Activated CD4-positive, alpha-beta T cell treated with anti-CD3 and anti-CD28 coated beads for 36 hours (primary cell): ENCODE measurements around the gene SYCP2. TPM values are rescaled to one million over a fixed set of nuclear protein-coding genes. Genes with fewer than 3 reads are reported as not detected.

Experiments
- ATAC-seq: fragments of 200-7000 bp; cut with Tn5 transposase; one replicate; pipeline ENCODE4 v1.10.0; 2021; ENCODE audit warnings: mild to moderate bottlenecking, moderate library complexity
- CTCF ChIA-PET: fragments of 350-600 bp; sonication (Branson Sonifier 250); formaldehyde crosslinking; loops from one replicate; lab custom pipeline; 2021; ENCODE audit warnings: antibody characterized with exemption; lab: Charles Lee
- POLR2A ChIA-PET: fragments of 350-600 bp; sonication (Branson Sonifier 250); formaldehyde crosslinking; loops from one replicate; lab custom pipeline; 2021; ENCODE audit warnings: antibody characterized with exemption, inconsistent platforms; lab: Charles Lee
- DNase-seq: peaks from one replicate; pipeline ENCODE4 v3.0.0-alpha.2; 2020
- H3K27ac Mint-ChIP-seq: one replicate; pipeline ENCODE4 v1.8.0; 2021; ENCODE audit warnings: mixed read lengths
- H3K27me3 Mint-ChIP-seq: one replicate; pipeline ENCODE4 v1.8.0; 2021; ENCODE audit warnings: mixed read lengths
- H3K36me3 Mint-ChIP-seq: one replicate; pipeline ENCODE4 v1.8.0; 2021; ENCODE audit warnings: low read depth, mixed read lengths
- H3K4me1 Mint-ChIP-seq: one replicate; pipeline ENCODE4 v1.8.0; 2021; ENCODE audit warnings: mixed read lengths
- H3K4me3 Mint-ChIP-seq: one replicate; pipeline ENCODE4 v1.8.0; 2021; ENCODE audit warnings: mild to moderate bottlenecking, moderate library complexity, mixed read lengths
- H3K9me3 Mint-ChIP-seq: one replicate; pipeline ENCODE4 v1.8.0; 2021; ENCODE audit warnings: low read depth, mixed read lengths
- intact Hi-C, 2 experiments: fragments of 100-400 bp; cut with DNase I in 1 of 2; cut with micrococcal nuclease in 1 of 2; formaldehyde crosslinking; loops; one replicate each; pipeline versions ENCODE4 v1.14.2 to v1.15.1; 2022 to 2024; cut with DNase I, micrococcal nuclease
- total RNA-seq, 2 experiments: library from RNA; stranded (reverse); gene quantifications; one replicate each; pipeline ENCODE4 v1.2.3, GENCODE V29; 2021

Gene SYCP2
- total RNA-seq, 2 experiments from 2014 or later: 1.5 to 2.1 TPM

GRCh38 chr20:59944726-59945125, 11.3 kb upstream of the SYCP2 start:
- H3K27me3 Mint-ChIP-seq: no peaks in the 10 kb centered on the region
- no peaks in the 10 kb centered on the region for H3K9me3 Mint-ChIP-seq
- intact Hi-C loops: loop anchor here in 1 of 2 experiments (5.0 to 10.0 kb wide), 3 partner anchors 260 to 1178 kb away; no protein-coding TSS in a partner anchor
- H3K27ac Mint-ChIP-seq: no peak overlapping the region
- H3K36me3 Mint-ChIP-seq: peaks cover 14% of the 10 kb centered on the region
- no peak overlapping the region for H3K4me3 Mint-ChIP-seq
- ATAC-seq (no peak), DNase-seq (no peak)
- CTCF ChIA-PET: interaction anchor here (0.6 to 6.2 kb wide), 5 partner anchors 9 to 327 kb away, joined by 3 to 48 read pairs (median 5); partner anchors contain the start of gene SYCP2
- POLR2A ChIA-PET: interaction anchor here (0.7 kb wide), 1 partner anchor 141 kb away, joined by 6 read pairs; no protein-coding TSS in a partner anchor
- H3K4me1 Mint-ChIP-seq: peaks cover 41% of the 10 kb centered on the region

- CTCF ChIA-PET: interaction anchor here (0.7 kb wide), 1 partner anchor 13 kb away, joined by 3 read pairs; no protein-coding TSS in a partner anchor
- Mint-ChIP-seq H3K36me3 (peaks cover 21% of the 10 kb centered on the region), H3K4me1 (peaks cover 42% of the 10 kb centered on the region), H3K9me3 (no peaks in the 10 kb centered on the region), H3K27ac (no peak overlapping the region), H3K27me3 (no peaks in the 10 kb centered on the region), H3K4me3 (no peak overlapping the region)
- intact Hi-C loops: loop anchor here in 1 of 2 experiments (5.0 to 10.0 kb wide), 2 partner anchors 263 to 1050 kb away; no protein-coding TSS in a partner anchor
- ATAC-seq: no peak
- POLR2A ChIA-PET: no interaction called here
- no peak for DNase-seq
Measured at GRCh38 chr20:59942245-59942644, 8.8 kb upstream of the SYCP2 start.

- CTCF ChIA-PET: interaction anchor here (0.6 to 1.7 kb wide), 7 partner anchors 8 to 1658 kb away, joined by 3 to 6 read pairs (median 3); no protein-coding TSS in a partner anchor
- Mint-ChIP-seq H3K4me1 (peaks cover 41% of the 10 kb centered on the region), H3K4me3 (peak overlapping the region; percentile 90), H3K9me3 (no peaks in the 10 kb centered on the region), H3K36me3 (peaks cover 21% of the 10 kb centered on the region), H3K27ac (peak overlapping the region; percentile 95), H3K27me3 (no peaks in the 10 kb centered on the region)
- intact Hi-C loops: loop anchor here (1.0 to 10.0 kb wide), 5 partner anchors 7 to 1049 kb away; no protein-coding TSS in a partner anchor
- DNase-seq: no peak
- ATAC-seq: peak; percentile 8
- POLR2A ChIA-PET: interaction anchor here (1.0 kb wide), 1 partner anchor 80 kb away, joined by 6 read pairs; no protein-coding TSS in a partner anchor
Measured at GRCh38 chr20:59940956-59941294, 7.5 kb upstream of the SYCP2 start.

GRCh38 chr20:59940129-59940955, 6.9 kb upstream of the SYCP2 start, which contains the start of the genes FAM217B and PPP1R3D:
Gene FAM217B, plus strand, starts transcription at chr20:59940389. Its CDS starts 3,555 bp downstream, at chr20:59943944.
Gene PPP1R3D, minus strand, starts transcription at chr20:59940305. Its CDS starts 374 bp downstream, at chr20:59939931.
- H3K27ac Mint-ChIP-seq: peak within 1 kb of the TSS; percentile 95
- intact Hi-C loops: loop anchor here (1.0 to 10.0 kb wide), 5 partner anchors 8 to 1048 kb away; no protein-coding TSS in a partner anchor
- no peaks in the 10 kb centered on the region for H3K9me3 Mint-ChIP-seq
- peak within 1 kb of the TSS; percentile 90 for H3K4me3 Mint-ChIP-seq
- no peaks in the 10 kb centered on the region for H3K27me3 Mint-ChIP-seq
- peaks cover 18% of the 10 kb centered on the region for H3K36me3 Mint-ChIP-seq
- H3K4me1 Mint-ChIP-seq: peaks cover 36% of the 10 kb centered on the region
- CTCF ChIA-PET: interaction anchor here (0.5 to 1.7 kb wide), 14 partner anchors 8 to 1657 kb away, joined by 3 to 6 read pairs (median 3); no protein-coding TSS in a partner anchor
- peak; percentile 95 for DNase-seq
- peak; percentile 95 for ATAC-seq
- POLR2A ChIA-PET: interaction anchor here (1.0 kb wide), 1 partner anchor 80 kb away, joined by 6 read pairs; no protein-coding TSS in a partner anchor

GRCh38 chr20:59939879-59940128, 6.4 kb upstream of the SYCP2 start:
- DNase-seq: no peak
- POLR2A ChIA-PET: interaction anchor here (1.0 kb wide), 1 partner anchor 81 kb away, joined by 6 read pairs; no protein-coding TSS in a partner anchor

GRCh38 chr20:59939052-59939878, 5.8 kb upstream of the SYCP2 start:
- ATAC-seq (no peak), DNase-seq (peak; percentile 17)
- H3K27me3 Mint-ChIP-seq: no peaks in the 10 kb centered on the region
- peaks cover 14% of the 10 kb centered on the region for H3K36me3 Mint-ChIP-seq
- H3K27ac Mint-ChIP-seq: no peak overlapping the region
- peaks cover 37% of the 10 kb centered on the region for H3K4me1 Mint-ChIP-seq
- intact Hi-C loops: no loop called here
- POLR2A ChIA-PET: no interaction called here
- CTCF ChIA-PET: interaction anchor here (0.7 to 1.7 kb wide), 7 partner anchors 8 to 220 kb away, joined by 3 to 5 read pairs (median 3); no protein-coding TSS in a partner anchor
- H3K4me3 Mint-ChIP-seq: peak overlapping the region; percentile 90
- H3K9me3 Mint-ChIP-seq: no peaks in the 10 kb centered on the region

More at GRCh38 chr20:59939879-59940128, 6.4 kb upstream of the SYCP2 start:
- peak overlapping the region; percentile 90 for H3K4me3 Mint-ChIP-seq
- intact Hi-C loops: loop anchor here (1.0 to 10.0 kb wide), 5 partner anchors 8 to 1048 kb away; no protein-coding TSS in a partner anchor
- H3K27ac Mint-ChIP-seq: peak overlapping the region; percentile 78
- H3K27me3 Mint-ChIP-seq: no peaks in the 10 kb centered on the region
- H3K4me1 Mint-ChIP-seq: peaks cover 36% of the 10 kb centered on the region
- ATAC-seq: peak; percentile 16
- H3K36me3 Mint-ChIP-seq: peaks cover 18% of the 10 kb centered on the region
- H3K9me3 Mint-ChIP-seq: no peaks in the 10 kb centered on the region
- CTCF ChIA-PET: interaction anchor here (0.5 to 1.7 kb wide), 8 partner anchors 8 to 904 kb away, joined by 3 to 5 read pairs (median 3); no protein-coding TSS in a partner anchor

- ChIA-PET POLR2A (no interaction called here), CTCF (interaction anchor here (0.6 to 1.7 kb wide), 3 partner anchors 22 to 253 kb away, joined by 3 to 4 read pairs (median 3); no protein-coding TSS in a partner anchor)
- intact Hi-C loops: no loop called here
Measured at GRCh38 chr20:59938696-59939051, 5.2 kb upstream of the SYCP2 start.

GRCh38 chr20:59938221-59938620, 4.8 kb upstream of the SYCP2 start:
- Mint-ChIP-seq H3K4me3 (peak overlapping the region; percentile 68), H3K27ac (peak overlapping the region; percentile 71), H3K9me3 (no peaks in the 10 kb centered on the region), H3K4me1 (peaks cover 38% of the 10 kb centered on the region), H3K27me3 (no peaks in the 10 kb centered on the region), H3K36me3 (peaks cover 12% of the 10 kb centered on the region)
- intact Hi-C loops: no loop called here
- ChIA-PET POLR2A (no interaction called here), CTCF (interaction anchor here (0.6 to 0.9 kb wide), 2 partner anchors 221 to 254 kb away, joined by 3 read pairs; no protein-coding TSS in a partner anchor)
- no peak for DNase-seq
- ATAC-seq: no peak

More at GRCh38 chr20:59938696-59939051, 5.2 kb upstream of the SYCP2 start:
- peaks cover 12% of the 10 kb centered on the region for H3K36me3 Mint-ChIP-seq
- no peaks in the 10 kb centered on the region for H3K27me3 Mint-ChIP-seq
- H3K27ac Mint-ChIP-seq: peak overlapping the region; percentile 71
- peaks cover 38% of the 10 kb centered on the region for H3K4me1 Mint-ChIP-seq
- H3K4me3 Mint-ChIP-seq: peak overlapping the region; percentile 68
- H3K9me3 Mint-ChIP-seq: no peaks in the 10 kb centered on the region
- DNase-seq (no peak), ATAC-seq (no peak)

- no peak overlapping the region for H3K27ac Mint-ChIP-seq
- intact Hi-C loops: no loop called here
- H3K4me1 Mint-ChIP-seq: peaks cover 37% of the 10 kb centered on the region
- CTCF ChIA-PET: interaction anchor here (0.9 to 4.4 kb wide), 4 partner anchors 9 to 120 kb away, joined by 3 to 48 read pairs (median 3); no protein-coding TSS in a partner anchor
- H3K27me3 Mint-ChIP-seq: no peaks in the 10 kb centered on the region
- H3K9me3 Mint-ChIP-seq: no peaks in the 10 kb centered on the region
- no peak overlapping the region for H3K4me3 Mint-ChIP-seq
- peaks cover 10% of the 10 kb centered on the region for H3K36me3 Mint-ChIP-seq
- ATAC-seq (no peak), DNase-seq (no peak)
- POLR2A ChIA-PET: no interaction called here
Measured at GRCh38 chr20:59937150-59937549, 3.7 kb upstream of the SYCP2 start.

GRCh38 chr20:59936409-59936808, 3.0 kb upstream of the SYCP2 start:
- CTCF ChIA-PET: interaction anchor here (1.0 to 4.4 kb wide), 2 partner anchors 9 to 11 kb away, joined by 3 to 48 read pairs; no protein-coding TSS in a partner anchor
- POLR2A ChIA-PET: no interaction called here
- Mint-ChIP-seq H3K36me3 (peaks cover 7% of the 10 kb centered on the region), H3K27ac (no peak overlapping the region), H3K9me3 (no peaks in the 10 kb centered on the region), H3K4me3 (no peak overlapping the region), H3K27me3 (peaks cover 1% of the 10 kb centered on the region), H3K4me1 (peaks cover 38% of the 10 kb centered on the region)
- no peak for ATAC-seq
- no peak for DNase-seq
- intact Hi-C loops: no loop called here
